ENCODE results near the gene ABCC3.

GRCh38 chr17:50658616-50659015 is 23.9 kb downstream of the ABCC3 start:
- TF ChIP-seq CTCF (IDR thresholded peaks at IDR 0.05) (no peak), POLR2A (IDR thresholded peaks at IDR 0.05) (no peak)

Measured in Peyer's patch (tissue), 4 donors.